Measurements from ENCODE around the gene TBCE. TPM values are rescaled to one million over a fixed set of nuclear protein-coding genes. Genes with fewer than 3 reads are reported as not detected.

TBCE gene
- total RNA-seq, 4 donors from 2014 or later, result 19.3 to 33.9 (median 26.8) TPM

- Histone ChIP-seq H3K36me3 (peaks cover 0 to 33% (median 0%) of the 10 kb centered on the region in 3 donors), H3K4me3 (no peak overlapping the region), H3K9me3 (no peaks in the 10 kb centered on the region), H3K27me3 (no peaks in the 10 kb centered on the region), H3K27ac (no peak overlapping the region), H3K4me1 (no peaks in the 10 kb centered on the region)
- 77 to 81% methylated on average over 6 of the region's 6 CpGs for WGBS, 2 donors
- TF ChIP-seq EP300 (IDR thresholded peaks at IDR 0.05) (no peak), CTCF (IDR thresholded peaks at IDR 0.05) (no peak), POLR2A (IDR thresholded peaks at IDR 0.05) (no peak)
- DNase-seq (ENCODE audit: low spot score in 2 of 2), result no peak
These were observed 103.7 kb downstream of the TBCE start for GRCh38 chr1:235470741-235471439.

GRCh38 chr1:235473806-235474205 is 106.6 kb downstream of the TBCE start:
- Histone ChIP-seq H3K36me3 (peaks cover 0 to 51% (median 0%) of the 10 kb centered on the region in 3 donors), H3K4me3 (no peak overlapping the region), H3K9me3 (no peaks in the 10 kb centered on the region), H3K4me1 (no peaks in the 10 kb centered on the region), H3K27ac (no peak overlapping the region), H3K27me3 (no peaks in the 10 kb centered on the region)
- 86 to 89% methylated on average over 1 of the region's 1 CpG for WGBS, 2 donors
- TF ChIP-seq EP300 (IDR thresholded peaks at IDR 0.05), result no peak
- TF ChIP-seq POLR2A (IDR thresholded peaks at IDR 0.05), result no peak
- no peak for TF ChIP-seq CTCF (IDR thresholded peaks at IDR 0.05)
- DNase-seq (ENCODE audit: low spot score in 2 of 2), result no peak

- Histone ChIP-seq H3K4me1 (no peaks in the 10 kb centered on the region), H3K36me3 (peaks cover 0 to 55% (median 6%) of the 10 kb centered on the region in 3 donors), H3K4me3 (no peak overlapping the region), H3K27ac (no peak overlapping the region), H3K9me3 (no peaks in the 10 kb centered on the region), H3K27me3 (no peaks in the 10 kb centered on the region)
- 95 to 97% methylated on average over 5 of the region's 5 CpGs for WGBS, 2 donors
- DNase-seq (ENCODE audit: low spot score in 2 of 2), result no peak
- TF ChIP-seq CTCF (IDR thresholded peaks at IDR 0.05) (no peak), POLR2A (IDR thresholded peaks at IDR 0.05) (no peak), EP300 (IDR thresholded peaks at IDR 0.05) (no peak)
These were observed 115.9 kb downstream of the TBCE start for GRCh38 chr1:235483090-235483489.

- Histone ChIP-seq H3K27me3 (no peaks in the 10 kb centered on the region), H3K9me3 (no peaks in the 10 kb centered on the region), H3K4me3 (no peak overlapping the region), H3K4me1 (no peaks in the 10 kb centered on the region), H3K27ac (no peak overlapping the region), H3K36me3 (peaks cover 0 to 50% (median 0%) of the 10 kb centered on the region in 3 donors)
- DNase-seq (ENCODE audit: low spot score in 2 of 2), result no peak
- 97 to 98% methylated on average over 2 of the region's 2 CpGs for WGBS, 2 donors
- TF ChIP-seq POLR2A (IDR thresholded peaks at IDR 0.05) (no peak), CTCF (IDR thresholded peaks at IDR 0.05) (no peak), EP300 (IDR thresholded peaks at IDR 0.05) (no peak)
These were observed 118.3 kb downstream of the TBCE start for GRCh38 chr1:235485558-235485957.

GRCh38 chr1:235486321-235486720 is 119.1 kb downstream of the TBCE start:
- Histone ChIP-seq H3K36me3 (peaks cover 0 to 46% (median 0%) of the 10 kb centered on the region in 3 donors), H3K4me3 (no peak overlapping the region), H3K27ac (no peak overlapping the region), H3K9me3 (no peaks in the 10 kb centered on the region), H3K4me1 (no peaks in the 10 kb centered on the region), H3K27me3 (no peaks in the 10 kb centered on the region)
- DNase-seq (ENCODE audit: low spot score in 2 of 2), result no peak
- WGBS, 2 donors, result 72 to 91% methylated on average over 5 of the region's 5 CpGs
- no peak for TF ChIP-seq CTCF (IDR thresholded peaks at IDR 0.05)
- no peak for TF ChIP-seq EP300 (IDR thresholded peaks at IDR 0.05)
- TF ChIP-seq POLR2A (IDR thresholded peaks at IDR 0.05), result no peak
